Neural cell (in vitro differentiated cells): ENCODE results near the gene CSGALNACT2. TPM values are rescaled to one million over a fixed set of nuclear protein-coding genes. Genes with fewer than 3 reads are reported as not detected.

Source experiments
- H2AFZ ChIP-seq: fragments of 200-600, 300-800 bp; sonication (generic), shearing (Covaris generic); 2 replicates; pipeline ENCODE4 v1.6.0; 2014; ENCODE audit warnings: low read depth, mild to moderate bottlenecking, antibody characterized with exemption, low read length, moderate library complexity
- H3F3A ChIP-seq: fragments of 200-600 bp; shearing (Covaris generic); 2 replicates; pipeline ENCODE4 v1.6.1; 2016; ENCODE audit warnings: mild to moderate bottlenecking, moderate library complexity, mixed read lengths, antibody characterized with exemption, low read length; ENCODE audit not compliant: insufficient read depth, poor library complexity, severe bottlenecking
- H3K27ac ChIP-seq: fragments of 200-600, 300-800 bp; sonication (generic), shearing (Covaris generic); 2 replicates; pipeline ENCODE4 v1.5.1; 2014; ENCODE audit warnings: mild to moderate bottlenecking, low read length, moderate library complexity
- H3K27me3 ChIP-seq: fragments of 300-800, 200-600 bp; sonication (generic), shearing (Covaris generic); 2 replicates; pipeline ENCODE4 v1.6.0; 2014; ENCODE audit warnings: mild to moderate bottlenecking, low read depth, low read length, moderate library complexity; ENCODE audit not compliant: insufficient read depth
- H3K36me3 ChIP-seq: fragments of 300-800, 200-600 bp; sonication (generic), shearing (Covaris generic); 2 replicates; pipeline ENCODE4 v1.5.1; 2014; ENCODE audit warnings: mild to moderate bottlenecking, antibody characterized with exemption, low read length, moderate library complexity; ENCODE audit not compliant: insufficient read depth
- H3K4me2 ChIP-seq: fragments of 300-800, 200-600 bp; sonication (generic), shearing (Covaris generic); 2 replicates; pipeline ENCODE4 v1.6.0; 2014; ENCODE audit warnings: mild to moderate bottlenecking, low read length
- H3K4me3 ChIP-seq: fragments of 300-800, 200-600 bp; sonication (generic), shearing (Covaris generic); 2 replicates; pipeline ENCODE4 v1.5.1; 2014; ENCODE audit warnings: mild to moderate bottlenecking, low read length, moderate library complexity
- H3K79me2 ChIP-seq: fragments of 200-600 bp; shearing (Covaris generic); replicated peaks from 2 replicates; pipeline ENCODE4 v1.6.0; 2014; ENCODE audit warnings: mild to moderate bottlenecking, low read length, moderate library complexity; ENCODE audit not compliant: insufficient read depth
- H3K9ac ChIP-seq: fragments of 300-800, 200-600 bp; sonication (generic), shearing (Covaris generic); 2 replicates; pipeline ENCODE4 v1.6.1; 2016; ENCODE audit warnings: mild to moderate bottlenecking, low read length, mixed read lengths
- H3K9me2 ChIP-seq: fragments of 200-600 bp; shearing (Covaris generic); 2 replicates; pipeline ENCODE4 v1.6.1; 2016; ENCODE audit warnings: mild to moderate bottlenecking, low read length, mixed read lengths; ENCODE audit not compliant: insufficient read depth
- H3K9me3 ChIP-seq: fragments of 200-600, 300-800 bp; sonication (generic), shearing (Covaris generic); 2 replicates; pipeline ENCODE4 v1.6.1; 2016; ENCODE audit warnings: mild to moderate bottlenecking, mixed run types, low read length, moderate library complexity, mixed read lengths
- H4K20me1 ChIP-seq: fragments of 200-600 bp; shearing (Covaris generic); 2 replicates; pipeline ENCODE4 v1.6.1; 2016; ENCODE audit warnings: mild to moderate bottlenecking, mixed run types; ENCODE audit not compliant: insufficient read depth
- CTCF ChIP-seq: fragments of 450-650 bp; IDR thresholded peaks from 2 replicates; pipeline ENCODE4 v1.5.1; 2014; ENCODE audit warnings: antibody characterized with exemption, mild to moderate bottlenecking, moderate library complexity; ENCODE audit not compliant: poor library complexity, severe bottlenecking
- EP300 ChIP-seq: fragments of 450-650 bp; conservative IDR thresholded peaks from 2 replicates; pipeline ENCODE4 v1.6.1; 2014; ENCODE audit warnings: antibody characterized with exemption, mild to moderate bottlenecking, moderate library complexity; ENCODE audit not compliant: poor library complexity, severe bottlenecking
- EZH2 ChIP-seq: fragments of 200-600, 300-800 bp; shearing (Covaris generic), sonication (generic); IDR thresholded peaks from 2 replicates; pipeline ENCODE4 v1.6.1; 2014; ENCODE audit warnings: antibody characterized with exemption, low read length, borderline replicate concordance, mild to moderate bottlenecking; ENCODE audit not compliant: insufficient read depth, poor library complexity, severe bottlenecking
- MXI1 ChIP-seq: fragments of 450-650 bp; conservative IDR thresholded peaks from 2 replicates; pipeline ENCODE4 v1.6.1; 2014; ENCODE audit warnings: antibody characterized with exemption, mild to moderate bottlenecking; ENCODE audit not compliant: poor library complexity, severe bottlenecking
- POLR2AphosphoS5 ChIP-seq: IDR thresholded peaks from 2 replicates; pipeline ENCODE4 v1.6.1; 2012
- RAD21 ChIP-seq: fragments of 450-650 bp; conservative IDR thresholded peaks from 2 replicates; pipeline ENCODE4 v1.6.1; 2014; ENCODE audit warnings: antibody characterized with exemption, mild to moderate bottlenecking, moderate library complexity
- REST ChIP-seq: IDR thresholded peaks from 2 replicates; pipeline ENCODE4 v1.6.1; 2012; ENCODE audit warnings: borderline replicate concordance
- SMC3 ChIP-seq: fragments of 450-650 bp; conservative IDR thresholded peaks from 2 replicates; pipeline ENCODE4 v1.6.1; 2014; ENCODE audit warnings: antibody characterized with exemption, mild to moderate bottlenecking, moderate library complexity; ENCODE audit not compliant: poor library complexity
- TAF1 ChIP-seq: IDR thresholded peaks from 2 replicates; pipeline ENCODE4 v1.6.1; 2012; ENCODE audit warnings: low read depth
- polyA plus RNA-seq: library from polyadenylated mRNA; depleted of rRNA; stranded (reverse); fragments of >200 nt; gene quantifications from 2 replicates; pipeline ENCODE4 v1.2.3, GENCODE V29; 2014

CSGALNACT2 gene
- polyA plus RNA-seq, 1 donor from 2014 or later = 20.7 TPM

GRCh38 chr10:43218206-43218950 lies 80.1 kb downstream of the CSGALNACT2 start:
- H3K4me2 ChIP-seq = no peak overlapping the region
- no peaks in the 10 kb centered on the region for H3K27me3 ChIP-seq
- H3F3A ChIP-seq = no peaks in the 10 kb centered on the region
- H3K9ac ChIP-seq = no peak overlapping the region
- H3K9me2 ChIP-seq = no peaks in the 10 kb centered on the region
- H3K79me2 ChIP-seq = no peaks in the 10 kb centered on the region
- no peak overlapping the region for H3K4me3 ChIP-seq
- H3K27ac ChIP-seq = no peak overlapping the region
- H4K20me1 ChIP-seq = no peaks in the 10 kb centered on the region
- TF ChIP-seq TAF1 = no peak
- TF ChIP-seq REST = no peak
- TF ChIP-seq CTCF = no peak
- TF ChIP-seq MXI1 = no peak
- no peak for TF ChIP-seq SMC3
- no peak for TF ChIP-seq POLR2AphosphoS5
- no peak for TF ChIP-seq EZH2
- no peak for TF ChIP-seq RAD21
- no peak for TF ChIP-seq EP300
- H2AFZ ChIP-seq = no peak overlapping the region
- no peaks in the 10 kb centered on the region for H3K36me3 ChIP-seq
- no peaks in the 10 kb centered on the region for H3K9me3 ChIP-seq

GRCh38 chr10:43218951-43219837 lies 80.9 kb downstream of the CSGALNACT2 start:
- no peaks in the 10 kb centered on the region for H4K20me1 ChIP-seq
- no peak overlapping the region for H3K4me3 ChIP-seq
- H3K27me3 ChIP-seq = no peaks in the 10 kb centered on the region
- H3K79me2 ChIP-seq = no peaks in the 10 kb centered on the region
- H3K4me2 ChIP-seq = no peak overlapping the region
- H3K36me3 ChIP-seq = no peaks in the 10 kb centered on the region
- TF ChIP-seq REST (no peak), MXI1 (no peak), SMC3 (no peak), EP300 (no peak), EZH2 (no peak), CTCF (no peak), RAD21 (no peak), POLR2AphosphoS5 (no peak), TAF1 (no peak)
- H2AFZ ChIP-seq = no peak overlapping the region
- no peak overlapping the region for H3K9ac ChIP-seq
- no peaks in the 10 kb centered on the region for H3F3A ChIP-seq
- no peaks in the 10 kb centered on the region for H3K9me3 ChIP-seq
- no peak overlapping the region for H3K27ac ChIP-seq
- H3K9me2 ChIP-seq = no peaks in the 10 kb centered on the region
